ENCODE data around the gene TRIM43. TPM values are rescaled to one million over a fixed set of nuclear protein-coding genes. Genes with fewer than 3 reads are reported as not detected.

Gene TRIM43
- total and polyA plus RNA-seq, 4 donors, result not detected

DNA sequence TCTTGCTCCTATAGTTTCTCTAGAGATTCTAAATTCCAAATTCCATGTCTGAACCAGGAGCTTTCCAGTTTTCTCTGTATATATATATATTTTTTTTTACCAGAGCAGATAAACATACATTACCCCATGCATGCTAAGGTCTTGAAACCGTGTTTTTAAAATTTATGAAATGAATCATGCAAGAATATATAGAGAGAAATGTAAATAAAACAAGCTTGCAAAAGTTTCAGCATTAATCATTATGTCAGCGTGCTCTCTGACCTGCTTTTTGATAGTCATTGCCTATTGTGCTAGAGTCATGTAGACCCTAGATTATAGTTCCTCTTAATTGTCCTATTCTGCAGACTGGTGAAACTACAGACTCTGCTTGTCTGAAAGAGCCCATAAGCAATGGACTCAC, 22.6 kb upstream of the TRIM43 start:
- Histone ChIP-seq H3K9ac (ENCODE audit: low read depth in 1 of 2, low read length in 2 of 2) (no peak overlapping the region), H3K4me1 (ENCODE audit: control insufficient read depth in 4 of 4, insufficient read depth in 4 of 4, low read length in 3 of 4) (no peaks in the 10 kb centered on the region), H3K36me3 (ENCODE audit: control insufficient read depth in 4 of 4, insufficient read depth in 3 of 4, low read depth in 1 of 4, low read length in 3 of 4) (no peaks in the 10 kb centered on the region), H3K27me3 (ENCODE audit: control insufficient read depth in 4 of 4, insufficient read depth in 4 of 4, low read length in 3 of 4) (no peaks in the 10 kb centered on the region), H3K4me3 (ENCODE audit: low read depth in 1 of 3, low read length in 3 of 3) (no peak overlapping the region), H3K27ac (ENCODE audit: low read depth in 1 of 2, low read length in 2 of 2) (no peak overlapping the region), H3K9me3 (ENCODE audit: control insufficient read depth in 4 of 4, low read length in 3 of 4) (no peaks in the 10 kb centered on the region)
- TF ChIP-seq HNF4G (IDR thresholded peaks at IDR 0.05) (no peak), SP1 (IDR thresholded peaks at IDR 0.05) (no peak), RXRA (IDR thresholded peaks at IDR 0.05) (no peak), TAF1 (conservative IDR thresholded peaks at IDR 0.05) (no peak), FOXA2 (IDR thresholded peaks at IDR 0.05) (no peak), EGR1 (IDR thresholded peaks at IDR 0.05; ENCODE audit: low read depth in 2 of 2) (no peak), HNF4A (conservative IDR thresholded peaks at IDR 0.05) (no peak), FOXA1 (IDR thresholded peaks at IDR 0.05) (no peak), GABPA (IDR thresholded peaks at IDR 0.05 in 1 of 2, conservative IDR thresholded peaks at IDR 0.05 in 1 of 2) (no peak)
- TF ChIP-seq, protein P1, sequence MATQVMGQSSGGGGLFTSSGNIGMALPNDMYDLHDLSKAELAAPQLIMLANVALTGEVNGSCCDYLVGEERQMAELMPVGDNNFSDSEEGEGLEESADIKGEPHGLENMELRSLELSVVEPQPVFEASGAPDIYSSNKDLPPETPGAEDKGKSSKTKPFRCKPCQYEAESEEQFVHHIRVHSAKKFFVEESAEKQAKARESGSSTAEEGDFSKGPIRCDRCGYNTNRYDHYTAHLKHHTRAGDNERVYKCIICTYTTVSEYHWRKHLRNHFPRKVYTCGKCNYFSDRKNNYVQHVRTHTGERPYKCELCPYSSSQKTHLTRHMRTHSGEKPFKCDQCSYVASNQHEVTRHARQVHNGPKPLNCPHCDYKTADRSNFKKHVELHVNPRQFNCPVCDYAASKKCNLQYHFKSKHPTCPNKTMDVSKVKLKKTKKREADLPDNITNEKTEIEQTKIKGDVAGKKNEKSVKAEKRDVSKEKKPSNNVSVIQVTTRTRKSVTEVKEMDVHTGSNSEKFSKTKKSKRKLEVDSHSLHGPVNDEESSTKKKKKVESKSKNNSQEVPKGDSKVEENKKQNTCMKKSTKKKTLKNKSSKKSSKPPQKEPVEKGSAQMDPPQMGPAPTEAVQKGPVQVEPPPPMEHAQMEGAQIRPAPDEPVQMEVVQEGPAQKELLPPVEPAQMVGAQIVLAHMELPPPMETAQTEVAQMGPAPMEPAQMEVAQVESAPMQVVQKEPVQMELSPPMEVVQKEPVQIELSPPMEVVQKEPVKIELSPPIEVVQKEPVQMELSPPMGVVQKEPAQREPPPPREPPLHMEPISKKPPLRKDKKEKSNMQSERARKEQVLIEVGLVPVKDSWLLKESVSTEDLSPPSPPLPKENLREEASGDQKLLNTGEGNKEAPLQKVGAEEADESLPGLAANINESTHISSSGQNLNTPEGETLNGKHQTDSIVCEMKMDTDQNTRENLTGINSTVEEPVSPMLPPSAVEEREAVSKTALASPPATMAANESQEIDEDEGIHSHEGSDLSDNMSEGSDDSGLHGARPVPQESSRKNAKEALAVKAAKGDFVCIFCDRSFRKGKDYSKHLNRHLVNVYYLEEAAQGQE (IDR thresholded peaks at IDR 0.05), result no peak
- TF ChIP-seq, protein P2, sequence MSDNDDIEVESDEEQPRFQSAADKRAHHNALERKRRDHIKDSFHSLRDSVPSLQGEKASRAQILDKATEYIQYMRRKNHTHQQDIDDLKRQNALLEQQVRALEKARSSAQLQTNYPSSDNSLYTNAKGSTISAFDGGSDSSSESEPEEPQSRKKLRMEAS (IDR thresholded peaks at IDR 0.05), result no peak
- TF ChIP-seq, protein P3, sequence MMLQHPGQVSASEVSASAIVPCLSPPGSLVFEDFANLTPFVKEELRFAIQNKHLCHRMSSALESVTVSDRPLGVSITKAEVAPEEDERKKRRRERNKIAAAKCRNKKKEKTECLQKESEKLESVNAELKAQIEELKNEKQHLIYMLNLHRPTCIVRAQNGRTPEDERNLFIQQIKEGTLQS (IDR thresholded peaks at IDR 0.05), result no peak
- TF ChIP-seq, protein P4, sequence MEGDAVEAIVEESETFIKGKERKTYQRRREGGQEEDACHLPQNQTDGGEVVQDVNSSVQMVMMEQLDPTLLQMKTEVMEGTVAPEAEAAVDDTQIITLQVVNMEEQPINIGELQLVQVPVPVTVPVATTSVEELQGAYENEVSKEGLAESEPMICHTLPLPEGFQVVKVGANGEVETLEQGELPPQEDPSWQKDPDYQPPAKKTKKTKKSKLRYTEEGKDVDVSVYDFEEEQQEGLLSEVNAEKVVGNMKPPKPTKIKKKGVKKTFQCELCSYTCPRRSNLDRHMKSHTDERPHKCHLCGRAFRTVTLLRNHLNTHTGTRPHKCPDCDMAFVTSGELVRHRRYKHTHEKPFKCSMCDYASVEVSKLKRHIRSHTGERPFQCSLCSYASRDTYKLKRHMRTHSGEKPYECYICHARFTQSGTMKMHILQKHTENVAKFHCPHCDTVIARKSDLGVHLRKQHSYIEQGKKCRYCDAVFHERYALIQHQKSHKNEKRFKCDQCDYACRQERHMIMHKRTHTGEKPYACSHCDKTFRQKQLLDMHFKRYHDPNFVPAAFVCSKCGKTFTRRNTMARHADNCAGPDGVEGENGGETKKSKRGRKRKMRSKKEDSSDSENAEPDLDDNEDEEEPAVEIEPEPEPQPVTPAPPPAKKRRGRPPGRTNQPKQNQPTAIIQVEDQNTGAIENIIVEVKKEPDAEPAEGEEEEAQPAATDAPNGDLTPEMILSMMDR (IDR thresholded peaks at IDR 0.05; ENCODE audit: low read depth, low read length, missing input control), result no peak
- 55% methylated on average over 2 of the region's 2 CpGs for WGBS
- DNase-seq (ENCODE audit: low spot score), result no peak

DNA sequence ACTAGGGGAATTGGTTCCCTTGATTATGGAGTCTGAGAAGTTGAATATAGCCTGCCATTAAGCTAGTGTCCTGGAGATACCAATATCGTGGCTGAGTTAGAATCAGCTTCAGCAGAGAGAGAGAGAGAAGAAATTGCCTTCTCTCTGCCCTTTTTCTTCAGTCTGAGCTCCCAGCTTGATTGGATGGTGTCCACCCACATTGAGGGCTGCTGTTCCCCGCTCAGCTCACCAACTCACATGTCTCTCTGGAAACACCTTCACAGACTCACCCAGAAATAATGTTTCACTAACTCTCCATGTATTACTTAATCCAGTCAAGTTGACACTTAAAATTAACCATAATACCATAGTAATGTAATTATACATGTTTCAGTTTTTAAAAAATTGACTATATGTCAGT, 17.9 kb upstream of the TRIM43 start:
- no peaks in the 10 kb centered on the region for H3K36me3 ChIP-seq (ENCODE audit: control insufficient read depth in 4 of 4, insufficient read depth in 3 of 4, low read depth in 1 of 4, low read length in 3 of 4)
- H3K9ac ChIP-seq (ENCODE audit: low read depth in 1 of 2, low read length in 2 of 2), result no peak overlapping the region
- H3K27me3 ChIP-seq (ENCODE audit: control insufficient read depth in 4 of 4, insufficient read depth in 4 of 4, low read length in 3 of 4), result no peaks in the 10 kb centered on the region
- H3K27ac ChIP-seq (ENCODE audit: low read depth in 1 of 2, low read length in 2 of 2), result no peak overlapping the region
- no peaks in the 10 kb centered on the region for H3K9me3 ChIP-seq (ENCODE audit: control insufficient read depth in 4 of 4, low read length in 3 of 4)
- no peak for TF ChIP-seq GABPA (IDR thresholded peaks at IDR 0.05 in 1 of 2, conservative IDR thresholded peaks at IDR 0.05 in 1 of 2)
- TF ChIP-seq, protein P1 (IDR thresholded peaks at IDR 0.05), result no peak
- no peak for TF ChIP-seq NR2F2 (IDR thresholded peaks at IDR 0.05)
- no peak for TF ChIP-seq TAF1 (conservative IDR thresholded peaks at IDR 0.05)
- TF ChIP-seq, protein P5, sequence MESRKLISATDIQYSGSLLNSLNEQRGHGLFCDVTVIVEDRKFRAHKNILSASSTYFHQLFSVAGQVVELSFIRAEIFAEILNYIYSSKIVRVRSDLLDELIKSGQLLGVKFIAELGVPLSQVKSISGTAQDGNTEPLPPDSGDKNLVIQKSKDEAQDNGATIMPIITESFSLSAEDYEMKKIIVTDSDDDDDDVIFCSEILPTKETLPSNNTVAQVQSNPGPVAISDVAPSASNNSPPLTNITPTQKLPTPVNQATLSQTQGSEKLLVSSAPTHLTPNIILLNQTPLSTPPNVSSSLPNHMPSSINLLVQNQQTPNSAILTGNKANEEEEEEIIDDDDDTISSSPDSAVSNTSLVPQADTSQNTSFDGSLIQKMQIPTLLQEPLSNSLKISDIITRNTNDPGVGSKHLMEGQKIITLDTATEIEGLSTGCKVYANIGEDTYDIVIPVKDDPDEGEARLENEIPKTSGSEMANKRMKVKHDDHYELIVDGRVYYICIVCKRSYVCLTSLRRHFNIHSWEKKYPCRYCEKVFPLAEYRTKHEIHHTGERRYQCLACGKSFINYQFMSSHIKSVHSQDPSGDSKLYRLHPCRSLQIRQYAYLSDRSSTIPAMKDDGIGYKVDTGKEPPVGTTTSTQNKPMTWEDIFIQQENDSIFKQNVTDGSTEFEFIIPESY (IDR thresholded peaks at IDR 0.05), result no peak
- TF ChIP-seq EGR1 (IDR thresholded peaks at IDR 0.05; ENCODE audit: low read depth in 2 of 2), result no peak
- TF ChIP-seq RXRA (IDR thresholded peaks at IDR 0.05), result no peak
- TF ChIP-seq YY1 (IDR thresholded peaks at IDR 0.05), result no peak
- TF ChIP-seq, protein P4 (IDR thresholded peaks at IDR 0.05; ENCODE audit: low read depth, low read length, missing input control), result no peak
- no peak for TF ChIP-seq RAD21 (IDR thresholded peaks at IDR 0.05)
- TF ChIP-seq SP1 (IDR thresholded peaks at IDR 0.05), result no peak
- 71% methylated on average over 2 of the region's 2 CpGs for WGBS
- no peaks in the 10 kb centered on the region for H3K4me1 ChIP-seq (ENCODE audit: control insufficient read depth in 4 of 4, insufficient read depth in 4 of 4, low read length in 3 of 4)
- H3K4me3 ChIP-seq (ENCODE audit: low read depth in 1 of 3, low read length in 3 of 3), result no peak overlapping the region
- DNase-seq (ENCODE audit: low spot score), result no peak
